Measurements from ENCODE around the gene PSAPL1. TPM values are rescaled to one million over a fixed set of nuclear protein-coding genes. Genes with fewer than 3 reads are reported as not detected.
"Not testable (repeated sequence)": the region's sequence is repeated elsewhere in the genome, so short reads cannot be mapped to it uniquely, and the experiment has no call there.

Gene PSAPL1
- total RNA-seq, 1 donor from 2014 or later = 18.6 TPM

GRCh38 chr4:7458066-7458425 lies 23.3 kb upstream of the PSAPL1 start:
- no peak for DNase-seq

- no peak for DNase-seq
Measured at GRCh38 chr4:7457201-7458065, 22.7 kb upstream of the PSAPL1 start.

GRCh38 chr4:7452802-7453201 lies 18.1 kb upstream of the PSAPL1 start:
- not testable (repeated sequence) for DNase-seq

GRCh38 chr4:7451800-7452199 lies 17.1 kb upstream of the PSAPL1 start:
- no peak for DNase-seq

- DNase-seq = no peak
Measured at GRCh38 chr4:7451434-7451789, 16.7 kb upstream of the PSAPL1 start.

GRCh38 chr4:7450775-7451433 lies 16.2 kb upstream of the PSAPL1 start:
- DNase-seq = no peak

- DNase-seq = no peak
Measured at GRCh38 chr4:7448036-7448435, 13.3 kb upstream of the PSAPL1 start.

- no peak for DNase-seq
Measured at GRCh38 chr4:7447236-7447635, 12.5 kb upstream of the PSAPL1 start.

- DNase-seq = no peak
Measured at GRCh38 chr4:7444731-7445130, 10.0 kb upstream of the PSAPL1 start.

GRCh38 chr4:7444314-7444713 lies 9.6 kb upstream of the PSAPL1 start:
- no peak for DNase-seq

- no peak for DNase-seq
Measured at GRCh38 chr4:7442574-7443162, 7.9 kb upstream of the PSAPL1 start.

GRCh38 chr4:7441201-7441600 lies 6.5 kb upstream of the PSAPL1 start:
- DNase-seq = no peak

- DNase-seq = no peak
Measured at GRCh38 chr4:7439699-7440098, 5.0 kb upstream of the PSAPL1 start.

GRCh38 chr4:7436256-7436655 lies 1.5 kb upstream of the PSAPL1 start:
- DNase-seq = no peak

GRCh38 chr4:7435471-7436061 lies 836 bp upstream of the PSAPL1 start:
- no peak for DNase-seq

- DNase-seq = no peak
Measured at GRCh38 chr4:7434141-7434765, 477 bp downstream of the PSAPL1 start.

GRCh38 chr4:7433376-7434140 lies 1.2 kb downstream of the PSAPL1 start:
- no peak for DNase-seq

GRCh38 chr4:7432531-7433375 lies 2.0 kb downstream of the PSAPL1 start:
- DNase-seq = no peak

- DNase-seq = no peak
Measured at GRCh38 chr4:7431696-7432530, 2.8 kb downstream of the PSAPL1 start.

All from skin of body (tissue), 2 donors.